GM12874 (cell line): ENCODE data around the gene OR7G1.

ENCODE experiments used
- TF ChIP-seq, protein P1 (sequence below): IDR thresholded peaks from 2 replicates; pipeline ENCODE4 v1.5.1; 2011; ENCODE audit warnings: low read depth, mild to moderate bottlenecking, control low read depth, low read length, moderate library complexity; ENCODE audit not compliant: insufficient read depth

The OR7G1 gene

DNA sequence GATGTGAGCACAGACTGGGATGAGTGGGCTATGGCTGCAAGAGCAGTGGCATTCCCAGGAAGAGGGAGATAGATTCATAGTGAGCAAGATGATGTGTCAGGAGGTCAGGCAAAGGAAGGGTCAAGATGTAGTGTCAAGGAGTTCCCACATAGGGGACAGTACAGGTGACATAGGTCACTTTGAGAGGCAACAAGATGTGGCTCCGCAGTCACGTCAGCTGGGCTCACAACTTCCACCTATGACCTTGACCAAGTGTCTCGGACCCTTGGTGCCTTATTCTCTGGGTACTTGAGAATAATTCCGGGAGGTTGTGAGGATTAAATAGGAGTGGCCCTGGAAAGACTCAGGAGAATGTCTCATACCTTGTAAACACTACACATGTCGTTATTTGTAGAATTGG, 35.1 kb upstream of the OR7G1 start:
- TF ChIP-seq, protein P1, sequence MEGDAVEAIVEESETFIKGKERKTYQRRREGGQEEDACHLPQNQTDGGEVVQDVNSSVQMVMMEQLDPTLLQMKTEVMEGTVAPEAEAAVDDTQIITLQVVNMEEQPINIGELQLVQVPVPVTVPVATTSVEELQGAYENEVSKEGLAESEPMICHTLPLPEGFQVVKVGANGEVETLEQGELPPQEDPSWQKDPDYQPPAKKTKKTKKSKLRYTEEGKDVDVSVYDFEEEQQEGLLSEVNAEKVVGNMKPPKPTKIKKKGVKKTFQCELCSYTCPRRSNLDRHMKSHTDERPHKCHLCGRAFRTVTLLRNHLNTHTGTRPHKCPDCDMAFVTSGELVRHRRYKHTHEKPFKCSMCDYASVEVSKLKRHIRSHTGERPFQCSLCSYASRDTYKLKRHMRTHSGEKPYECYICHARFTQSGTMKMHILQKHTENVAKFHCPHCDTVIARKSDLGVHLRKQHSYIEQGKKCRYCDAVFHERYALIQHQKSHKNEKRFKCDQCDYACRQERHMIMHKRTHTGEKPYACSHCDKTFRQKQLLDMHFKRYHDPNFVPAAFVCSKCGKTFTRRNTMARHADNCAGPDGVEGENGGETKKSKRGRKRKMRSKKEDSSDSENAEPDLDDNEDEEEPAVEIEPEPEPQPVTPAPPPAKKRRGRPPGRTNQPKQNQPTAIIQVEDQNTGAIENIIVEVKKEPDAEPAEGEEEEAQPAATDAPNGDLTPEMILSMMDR, result no peak

DNA sequence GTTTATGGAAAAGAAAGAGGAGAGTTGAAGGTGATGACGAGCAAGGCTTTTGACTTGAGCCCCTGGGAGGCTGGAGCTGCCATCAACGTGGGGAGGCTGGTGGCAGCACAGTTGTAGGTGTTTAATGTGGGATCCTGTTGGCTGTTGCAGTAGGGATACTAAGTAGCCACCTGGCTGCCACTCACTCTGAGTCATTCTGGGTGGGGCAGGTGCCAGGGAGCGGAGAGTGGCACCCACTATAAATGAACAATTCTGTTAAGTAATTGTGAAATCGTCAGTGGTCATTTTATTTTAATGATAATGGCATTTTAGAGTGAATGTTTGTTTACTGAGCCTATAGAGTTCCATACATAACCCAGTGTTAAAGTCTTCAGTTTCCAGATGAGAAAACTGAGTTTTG, 34.4 kb upstream of the OR7G1 start:
- TF ChIP-seq, protein P1, result no peak

DNA sequence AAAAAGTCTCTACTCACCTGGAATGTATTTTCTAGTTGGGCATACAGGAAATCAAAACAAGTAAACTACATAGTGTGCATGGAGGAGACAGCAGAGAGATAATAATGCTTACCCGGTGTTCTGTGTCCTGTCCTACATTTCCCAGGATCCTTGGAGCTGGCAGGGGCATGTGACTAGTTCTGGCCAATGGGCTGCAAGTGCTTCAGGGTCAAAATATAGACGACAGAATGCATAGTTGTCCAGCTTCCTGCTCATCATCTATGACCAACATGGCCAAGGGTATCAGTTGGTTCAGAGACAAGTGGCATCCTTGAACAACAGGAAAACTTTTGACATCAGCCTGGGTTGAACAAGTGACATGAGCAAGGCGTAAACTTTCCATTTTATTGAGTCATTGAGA, 33.1 kb upstream of the OR7G1 start:
- TF ChIP-seq, protein P1, result no peak

DNA sequence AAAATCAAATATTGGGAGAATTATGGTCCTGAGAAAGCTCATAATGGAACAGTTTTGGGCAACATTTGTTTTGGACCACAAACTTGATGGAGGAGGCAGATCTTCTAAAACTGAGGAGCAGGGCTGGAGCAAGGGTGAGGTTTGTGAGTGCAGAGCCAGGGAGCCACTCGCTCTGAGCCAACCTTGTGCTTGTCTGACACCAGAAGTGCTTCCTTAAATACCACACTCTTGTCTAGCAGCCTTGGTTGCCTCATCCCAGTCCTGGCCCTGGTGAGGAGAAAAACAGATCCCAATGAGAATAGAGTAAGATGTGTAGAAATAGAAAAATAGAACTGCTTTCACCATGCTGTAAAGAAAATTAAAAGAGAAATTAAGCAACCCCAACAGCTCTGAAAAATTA, 31.3 kb upstream of the OR7G1 start:
- TF ChIP-seq, protein P1, result no peak

DNA sequence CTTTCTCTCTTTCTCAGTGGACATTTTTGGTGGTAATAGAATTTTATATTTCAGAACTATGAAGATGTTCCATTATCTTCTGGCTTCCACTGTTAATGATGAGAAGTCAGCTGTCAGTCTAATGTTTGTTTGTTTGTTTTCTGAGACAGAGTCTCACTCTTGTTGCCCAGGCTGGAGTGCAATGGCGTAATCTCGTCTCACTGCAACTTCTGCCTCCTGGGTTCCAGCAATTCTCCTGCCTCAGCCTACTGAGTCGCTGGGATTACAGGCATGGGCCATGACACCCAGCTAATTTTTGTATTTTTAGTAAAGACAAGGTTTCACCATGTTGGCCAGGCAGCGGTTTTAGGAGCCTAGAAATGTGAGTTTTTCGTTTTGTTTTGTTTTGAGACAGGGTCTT, 29.4 kb upstream of the OR7G1 start:
- TF ChIP-seq, protein P1, result no peak

DNA sequence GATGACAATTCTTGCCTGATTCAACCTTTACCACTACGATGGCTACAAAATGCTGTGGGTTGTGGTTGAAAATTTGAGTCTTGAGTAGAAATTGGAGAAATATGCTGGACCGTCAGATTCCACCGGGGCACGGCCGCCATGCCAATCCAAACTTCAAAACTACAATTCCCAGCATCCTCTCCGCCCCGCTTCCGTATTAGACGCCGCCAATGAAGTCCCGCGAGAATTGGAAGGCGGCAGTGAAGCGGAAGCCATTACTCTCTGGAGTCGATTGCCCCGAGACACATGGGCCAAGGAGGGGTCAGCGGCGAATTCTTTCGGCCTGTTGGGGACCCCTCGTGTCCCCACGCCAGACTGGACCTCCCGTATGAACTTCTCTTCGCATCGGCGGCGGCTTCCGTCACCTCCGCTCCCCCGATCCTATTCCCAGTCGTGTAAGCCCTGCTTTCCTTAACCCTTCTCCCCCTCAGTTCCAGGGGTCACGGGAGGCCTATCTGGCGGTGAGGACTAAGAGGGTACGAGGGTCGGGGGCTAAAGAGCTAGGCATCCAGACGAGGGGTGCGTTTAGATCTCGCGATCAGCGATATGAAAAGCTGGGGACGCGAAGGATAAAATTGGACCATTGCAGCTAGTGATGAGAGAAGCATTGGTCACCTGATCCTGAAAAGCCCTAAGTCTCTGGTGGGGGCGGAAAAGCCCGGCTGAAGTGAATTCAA, 24.8 kb upstream of the OR7G1 start, which contains the start of gene ZNF317:
Gene ZNF317, plus strand, starts transcription at position 239 of the 716 bp plus-strand sequence. CDS start 15,620 bp downstream, outside the sequence.
- TF ChIP-seq, protein P1, result no peak

DNA sequence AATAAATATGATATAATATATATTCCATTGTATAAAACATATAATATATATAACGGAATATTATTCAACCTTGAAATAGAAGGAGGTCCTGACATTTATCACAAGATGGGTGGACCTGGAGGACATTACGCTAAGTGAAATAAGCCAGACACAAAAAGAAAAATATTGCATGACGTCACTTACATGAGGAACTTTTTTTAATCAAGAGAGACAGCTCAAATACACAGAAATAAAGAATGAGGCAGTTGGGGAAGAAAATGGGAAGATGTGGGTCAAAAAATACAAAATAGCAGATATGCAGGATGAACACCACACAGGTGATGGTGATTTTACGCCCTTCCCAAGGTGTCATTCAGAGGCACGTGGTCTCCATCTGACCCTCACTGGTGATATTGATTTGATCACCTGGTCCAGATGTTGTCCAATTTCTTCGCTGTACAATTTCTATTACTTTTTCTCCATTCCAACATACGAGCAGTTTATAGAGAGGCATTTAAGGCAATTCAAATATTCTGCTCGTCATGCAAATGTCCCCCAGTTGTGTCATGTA, 24.1 kb upstream of the OR7G1 start:
- TF ChIP-seq, protein P1, result no peak
